ENCODE results near the gene TIMM10. TPM values are rescaled to one million over a fixed set of nuclear protein-coding genes. Genes with fewer than 3 reads are reported as not detected.

Gene TIMM10
- total RNA-seq, 1 experiment from 2014 or later = 152 TPM

DNA sequence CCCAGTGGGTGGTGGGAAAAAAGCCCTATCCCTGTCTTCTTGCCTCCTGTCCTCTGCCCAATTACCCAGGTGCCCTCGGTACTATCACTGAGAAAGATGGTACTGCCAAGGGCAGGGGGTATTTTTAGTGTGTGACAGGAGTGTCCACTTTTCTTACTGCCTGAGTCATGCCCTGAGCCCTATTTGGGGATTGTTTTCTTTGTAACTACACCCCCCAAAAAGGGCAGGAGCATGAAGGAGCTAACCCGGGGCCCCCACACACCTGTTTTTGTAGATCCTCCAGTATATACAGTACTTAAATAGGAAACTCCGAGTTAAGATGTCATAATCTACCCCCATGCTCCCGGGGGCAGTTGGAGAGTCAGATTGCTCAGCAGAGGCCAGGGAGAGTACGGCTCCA lies 10.6 kb upstream of the TIMM10 start:
- ChIA-PET CTCF (interaction anchor here (0.7 kb wide), 1 partner anchor 16 kb away, joined by 3 read pairs; no protein-coding TSS in a partner anchor), POLR2A (no interaction called here)
- Histone ChIP-seq H3K4me3 (ENCODE audit: low read depth in 2 of 2, low read length in 2 of 2) (no peak overlapping the region), H3K27me3 (ENCODE audit: control insufficient read depth, insufficient read depth, low read length) (no peaks in the 10 kb centered on the region), H3K27ac (ENCODE audit: low read length) (no peak overlapping the region), H3K36me3 (ENCODE audit: control insufficient read depth, insufficient read depth, low read length) (no peaks in the 10 kb centered on the region), H3K9me3 (ENCODE audit: control insufficient read depth, insufficient read depth, low read depth, low read length) (no peaks in the 10 kb centered on the region), H3K4me1 (ENCODE audit: control insufficient read depth, insufficient read depth, low read length) (no peaks in the 10 kb centered on the region)
- intact Hi-C loops (cut with micrococcal nuclease; ENCODE audit: unreplicated experiment) = no loop called here
- no peak for DNase-seq (ENCODE audit: low read depth, low spot score)
- in situ Hi-C loops (cut with HindIII; ENCODE audit: low pct_unique_long_range_greater_than_20kb, low sequenced_read_pairs) = no loop called here
- BruUV-seq (replicated peaks) = no TSS peak
- no peak for TF ChIP-seq TCF7L2 (IDR thresholded peaks at IDR 0.05; ENCODE audit: low read depth, low read length)
- no peak for TF ChIP-seq CTCF (IDR thresholded peaks at IDR 0.05)
- no peak for TF ChIP-seq POLR2AphosphoS5 (IDR thresholded peaks at IDR 0.05; ENCODE audit: low read depth, low read length)
- no peak for TF ChIP-seq SIN3A (IDR thresholded peaks at IDR 0.05; ENCODE audit: borderline replicate concordance, insufficient read depth, low read depth, low read length)
- TF ChIP-seq REST (IDR thresholded peaks at IDR 0.05; ENCODE audit: insufficient read depth in 1 of 2, low read depth in 2 of 2, low read length in 1 of 2) = no peak
- no peak for ATAC-seq

DNA sequence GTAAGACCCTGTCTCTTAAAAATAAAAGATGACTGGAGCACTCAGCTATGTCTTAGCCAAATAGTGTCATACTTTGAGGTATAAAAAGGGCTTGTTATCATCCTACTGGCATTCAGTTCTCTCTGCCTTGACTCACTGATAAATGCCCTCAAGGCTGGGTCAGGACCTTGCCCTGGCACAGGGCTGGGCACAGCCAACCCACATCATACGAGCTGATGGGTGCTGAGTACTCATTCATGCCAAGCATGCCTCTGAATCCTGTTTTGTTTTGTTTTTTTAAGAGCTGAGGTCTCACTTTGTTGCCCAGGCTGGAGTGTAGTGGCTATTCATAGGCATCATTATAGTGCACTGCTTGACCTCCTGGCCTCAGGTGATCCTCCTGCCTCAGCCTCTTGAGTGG lies 8.8 kb upstream of the TIMM10 start:
- no peak overlapping the region for H3K27ac ChIP-seq (ENCODE audit: low read length)
- ATAC-seq (no peak), DNase-seq (ENCODE audit: low read depth, low spot score) (no peak)
- H3K36me3 ChIP-seq (ENCODE audit: control insufficient read depth, insufficient read depth, low read length) = no peaks in the 10 kb centered on the region
- in situ Hi-C loops (cut with HindIII; ENCODE audit: low pct_unique_long_range_greater_than_20kb, low sequenced_read_pairs) = no loop called here
- no TSS peak for BruUV-seq (replicated peaks)
- ChIA-PET CTCF (no interaction called here), POLR2A (no interaction called here)
- intact Hi-C loops (cut with micrococcal nuclease; ENCODE audit: unreplicated experiment) = no loop called here
- no peaks in the 10 kb centered on the region for H3K9me3 ChIP-seq (ENCODE audit: control insufficient read depth, insufficient read depth, low read depth, low read length)
- H3K4me3 ChIP-seq (ENCODE audit: low read depth in 2 of 2, low read length in 2 of 2) = no peak overlapping the region
- TF ChIP-seq POLR2AphosphoS5 (IDR thresholded peaks at IDR 0.05; ENCODE audit: low read depth, low read length) = no peak
- TF ChIP-seq SIN3A (IDR thresholded peaks at IDR 0.05; ENCODE audit: borderline replicate concordance, insufficient read depth, low read depth, low read length) = no peak
- TF ChIP-seq CTCF (IDR thresholded peaks at IDR 0.05) = no peak
- no peak for TF ChIP-seq TCF7L2 (IDR thresholded peaks at IDR 0.05; ENCODE audit: low read depth, low read length)
- no peak for TF ChIP-seq REST (IDR thresholded peaks at IDR 0.05; ENCODE audit: insufficient read depth in 1 of 2, low read depth in 2 of 2, low read length in 1 of 2)
- H3K4me1 ChIP-seq (ENCODE audit: control insufficient read depth, insufficient read depth, low read length) = no peaks in the 10 kb centered on the region
- no peaks in the 10 kb centered on the region for H3K27me3 ChIP-seq (ENCODE audit: control insufficient read depth, insufficient read depth, low read length)
